Measurements from ENCODE around the gene TMOD1. TPM values are rescaled to one million over a fixed set of nuclear protein-coding genes. Genes with fewer than 3 reads are reported as not detected.
A peak's percentile ranks its signal among the peaks of the same experiment; 100 is the strongest.

The TMOD1 gene
- total and polyA plus RNA-seq, 9 of the 15 experiments (the other 6 are each of a cell fraction or from before 2014, with no cell fraction given): 7.1 to 41.2 (median 14.2) TPM

DNA sequence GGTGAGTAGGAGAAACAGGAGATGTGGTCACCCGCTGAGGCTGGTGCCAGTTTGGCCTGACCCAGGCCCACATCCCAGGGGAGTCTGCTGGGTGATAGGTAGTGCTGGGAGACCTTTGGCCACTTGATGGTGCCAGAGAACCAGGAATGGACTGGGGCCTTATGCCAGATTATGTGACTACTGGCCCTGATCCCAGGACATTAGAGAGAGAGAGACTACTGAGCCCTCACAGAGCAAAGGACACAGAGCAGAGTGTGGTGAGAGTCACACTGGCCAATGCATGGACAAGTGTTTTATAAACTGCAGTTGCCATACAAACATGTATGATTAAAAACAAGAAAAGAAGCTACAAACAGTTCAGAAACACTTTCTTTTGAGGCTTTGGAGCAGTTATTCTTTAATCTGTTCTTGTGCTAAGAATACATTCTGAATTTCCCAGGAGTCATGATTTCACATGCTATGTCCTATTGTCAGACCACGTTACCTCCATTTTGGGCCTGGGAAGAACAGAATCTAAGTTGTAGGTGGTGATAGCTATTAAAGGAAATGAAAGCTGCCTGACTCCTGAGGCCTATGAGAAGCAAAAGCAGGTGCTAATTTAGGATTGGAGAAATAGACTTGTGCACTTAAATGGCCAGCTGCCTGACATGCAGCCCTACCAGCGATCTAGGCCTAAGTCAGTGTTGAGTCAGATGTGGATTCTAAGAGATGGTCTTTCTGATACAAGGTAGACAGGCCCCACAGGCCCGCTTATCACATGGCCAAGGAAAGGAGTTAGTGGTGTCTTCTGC lies 32.6 kb upstream of the TMOD1 start (continued):
- TF ChIP-seq ZNF586 (CRISPR knock-in tag; conservative IDR thresholded peaks at IDR 0.05) (no peak), NFE2 (IDR thresholded peaks at IDR 0.05; ENCODE audit: low read depth) (no peak), TFAM (CRISPR knock-in tag; conservative IDR thresholded peaks at IDR 0.05) (no peak), HIVEP1 (CRISPR knock-in tag; IDR thresholded peaks at IDR 0.05) (no peak), OTX1 (CRISPR knock-in tag; IDR thresholded peaks at IDR 0.05) (no peak), STAG1 (CRISPR knock-in tag; IDR thresholded peaks at IDR 0.05; ENCODE audit: borderline replicate concordance) (peak; percentile 90; the same call in 1 of the 2 replicates), KAT7 (CRISPR knock-in tag; IDR thresholded peaks at IDR 0.05; ENCODE audit: borderline replicate concordance) (no peak), FUS (optimal IDR thresholded peaks at IDR 0.05; ENCODE audit: low read depth, low read length) (no peak), CC2D1A (IDR thresholded peaks at IDR 0.05) (peak; percentile 65; the same call in 1 of the 2 replicates), RAD21 (CRISPR knock-in tag; conservative IDR thresholded peaks at IDR 0.05 in 1 of 2, IDR thresholded peaks at IDR 0.05 in 1 of 2) (peak; percentile 92 to 97), MTA2 (IDR thresholded peaks at IDR 0.05; ENCODE audit: low read depth) (no peak), LARP7 (IDR thresholded peaks at IDR 0.05) (no peak), GATAD2A (IDR thresholded peaks at IDR 0.05) (0 out of 2 replicates have a peak, but pooled peaks have one; percentile 11), KDM1A (IDR thresholded peaks at IDR 0.05) (no peak), SMC3 (conservative IDR thresholded peaks at IDR 0.05; ENCODE audit: insufficient read depth, low read depth, low read length) (peak; percentile 94), USF2 (CRISPR knock-in tag; IDR thresholded peaks at IDR 0.05) (peak; percentile 23; the same call in 1 of the 2 replicates), BHLHE40 (IDR thresholded peaks at IDR 0.05; ENCODE audit: low read length) (0 out of 2 replicates have a peak, but pooled peaks have one; percentile 10)
- TF ChIP-seq, protein P1, sequence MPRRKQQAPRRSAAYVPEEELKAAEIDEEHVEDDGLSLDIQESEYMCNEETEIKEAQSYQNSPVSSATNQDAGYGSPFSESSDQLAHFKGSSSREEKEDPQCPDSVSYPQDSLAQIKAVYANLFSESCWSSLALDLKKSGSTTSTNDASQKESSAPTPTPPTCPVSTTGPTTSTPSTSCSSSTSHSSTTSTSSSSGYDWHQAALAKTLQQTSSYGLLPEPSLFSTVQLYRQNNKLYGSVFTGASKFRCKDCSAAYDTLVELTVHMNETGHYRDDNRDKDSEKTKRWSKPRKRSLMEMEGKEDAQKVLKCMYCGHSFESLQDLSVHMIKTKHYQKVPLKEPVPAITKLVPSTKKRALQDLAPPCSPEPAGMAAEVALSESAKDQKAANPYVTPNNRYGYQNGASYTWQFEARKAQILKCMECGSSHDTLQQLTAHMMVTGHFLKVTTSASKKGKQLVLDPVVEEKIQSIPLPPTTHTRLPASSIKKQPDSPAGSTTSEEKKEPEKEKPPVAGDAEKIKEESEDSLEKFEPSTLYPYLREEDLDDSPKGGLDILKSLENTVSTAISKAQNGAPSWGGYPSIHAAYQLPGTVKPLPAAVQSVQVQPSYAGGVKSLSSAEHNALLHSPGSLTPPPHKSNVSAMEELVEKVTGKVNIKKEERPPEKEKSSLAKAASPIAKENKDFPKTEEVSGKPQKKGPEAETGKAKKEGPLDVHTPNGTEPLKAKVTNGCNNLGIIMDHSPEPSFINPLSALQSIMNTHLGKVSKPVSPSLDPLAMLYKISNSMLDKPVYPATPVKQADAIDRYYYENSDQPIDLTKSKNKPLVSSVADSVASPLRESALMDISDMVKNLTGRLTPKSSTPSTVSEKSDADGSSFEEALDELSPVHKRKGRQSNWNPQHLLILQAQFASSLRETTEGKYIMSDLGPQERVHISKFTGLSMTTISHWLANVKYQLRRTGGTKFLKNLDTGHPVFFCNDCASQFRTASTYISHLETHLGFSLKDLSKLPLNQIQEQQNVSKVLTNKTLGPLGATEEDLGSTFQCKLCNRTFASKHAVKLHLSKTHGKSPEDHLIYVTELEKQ (CRISPR knock-in tag; IDR thresholded peaks at IDR 0.05): no peak
- TF ChIP-seq, protein P2, sequence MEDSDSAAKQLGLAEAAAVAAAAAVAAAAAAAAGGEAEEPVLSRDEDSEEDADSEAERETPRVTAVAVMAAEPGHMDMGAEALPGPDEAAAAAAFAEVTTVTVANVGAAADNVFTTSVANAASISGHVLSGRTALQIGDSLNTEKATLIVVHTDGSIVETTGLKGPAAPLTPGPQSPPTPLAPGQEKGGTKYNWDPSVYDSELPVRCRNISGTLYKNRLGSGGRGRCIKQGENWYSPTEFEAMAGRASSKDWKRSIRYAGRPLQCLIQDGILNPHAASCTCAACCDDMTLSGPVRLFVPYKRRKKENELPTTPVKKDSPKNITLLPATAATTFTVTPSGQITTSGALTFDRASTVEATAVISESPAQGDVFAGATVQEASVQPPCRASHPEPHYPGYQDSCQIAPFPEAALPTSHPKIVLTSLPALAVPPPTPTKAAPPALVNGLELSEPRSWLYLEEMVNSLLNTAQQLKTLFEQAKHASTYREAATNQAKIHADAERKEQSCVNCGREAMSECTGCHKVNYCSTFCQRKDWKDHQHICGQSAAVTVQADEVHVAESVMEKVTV (CRISPR knock-in tag; IDR thresholded peaks at IDR 0.05): peak; percentile 91

All from K562 (cell line).